ENCODE data around the gene PHC2.

Gene PHC2

DNA sequence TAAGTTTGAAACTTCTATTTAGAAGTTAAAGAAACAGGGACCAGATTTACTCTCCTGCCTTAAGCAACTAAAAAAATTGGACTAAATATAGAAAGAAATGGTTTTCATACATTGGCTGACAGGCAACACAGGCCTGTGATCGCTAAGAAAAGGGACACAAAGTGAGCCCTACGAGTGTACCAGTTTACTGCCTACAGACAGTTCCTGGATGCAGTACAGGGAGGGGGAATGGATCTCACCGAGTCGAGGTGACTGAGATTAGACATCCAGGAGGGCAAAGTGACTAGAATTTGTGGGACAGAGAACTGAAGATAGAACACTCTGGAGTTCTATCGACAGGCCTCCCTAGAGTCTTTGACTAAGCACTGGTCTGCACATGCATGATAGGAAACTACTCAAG, 16.0 kb downstream of the PHC2 start:
- no peak for DNase-seq

DNA sequence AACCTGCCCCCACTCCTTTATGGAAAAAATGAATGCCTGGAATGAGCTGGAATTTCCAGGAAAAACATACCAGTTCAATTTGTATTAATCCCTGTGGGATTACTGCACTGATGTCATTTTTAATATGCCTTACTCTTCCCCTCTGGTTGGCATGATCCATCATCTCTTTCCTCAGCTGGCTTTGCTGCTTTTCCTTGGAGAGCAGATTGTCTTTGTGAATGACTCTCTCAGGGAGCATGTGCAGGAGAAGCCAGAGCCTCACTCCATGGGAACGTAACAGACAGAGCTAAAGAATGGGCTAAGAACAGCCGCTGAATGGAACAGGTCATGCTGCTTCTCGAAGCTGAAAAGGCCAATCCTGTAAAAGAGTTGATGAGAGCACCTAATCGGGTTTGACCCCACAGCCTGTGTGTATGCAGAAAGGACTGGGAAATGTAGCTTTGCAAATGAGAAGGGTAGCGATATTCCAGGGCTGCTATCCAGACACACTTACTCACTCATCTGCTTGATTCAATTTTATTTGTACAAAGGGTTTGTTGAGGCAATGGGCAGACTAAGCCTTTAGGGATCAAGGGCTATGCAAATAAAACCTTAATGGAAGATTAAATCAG, 20.7 kb downstream of the PHC2 start:
- no peak for DNase-seq

DNA sequence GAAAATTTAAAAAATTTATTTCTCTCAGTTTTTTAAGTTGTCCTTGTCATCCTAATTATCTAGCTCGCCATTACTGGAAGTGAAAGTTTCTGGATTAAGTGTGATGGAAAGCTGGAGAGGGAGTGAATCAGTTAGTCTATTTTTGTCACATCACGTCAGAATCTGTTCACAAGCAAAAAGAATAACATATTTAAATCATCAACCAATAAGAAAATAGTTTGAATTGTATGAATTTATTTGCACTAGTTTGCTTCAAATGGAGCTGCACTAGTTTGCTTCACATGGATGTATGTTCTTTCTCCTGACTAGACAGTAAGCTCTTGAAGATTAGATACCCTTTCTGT, 22.8 kb downstream of the PHC2 start:
- DNase-seq: no peak

DNA sequence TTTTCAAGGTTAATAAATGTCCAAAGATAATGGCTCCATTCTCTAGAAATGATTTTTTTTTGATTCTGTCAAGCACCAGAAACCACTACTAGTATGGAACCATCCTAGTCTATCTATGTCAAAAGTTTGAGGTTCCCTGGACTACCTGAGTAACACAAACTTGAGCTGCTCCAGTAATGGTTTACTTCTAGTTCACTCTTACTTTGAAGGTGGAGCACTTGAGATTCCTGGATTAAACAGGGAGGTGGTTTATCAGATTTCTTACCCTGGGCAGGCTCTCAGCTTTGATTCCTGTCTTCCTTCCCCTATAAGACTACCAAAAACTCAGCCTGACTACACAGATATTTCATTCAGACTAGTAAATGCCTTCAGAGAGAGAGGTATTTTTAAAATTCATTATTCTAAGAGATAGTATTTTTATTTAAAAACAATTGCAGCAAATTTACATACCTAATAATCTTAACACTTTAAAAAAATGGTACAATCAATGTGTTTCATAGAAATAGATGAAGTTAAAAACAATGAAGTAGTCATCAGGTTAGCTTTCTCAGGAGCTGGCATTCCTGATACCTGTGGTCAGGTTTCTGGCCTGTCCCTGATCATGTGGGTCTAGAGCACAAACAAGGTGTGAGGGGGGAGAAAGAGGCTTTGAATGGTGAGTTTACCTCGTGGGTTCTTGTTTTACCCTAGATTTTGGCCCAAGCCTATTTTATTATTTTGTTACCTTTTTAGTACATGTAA, 23.4 kb downstream of the PHC2 start:
- DNase-seq: no peak

DNA sequence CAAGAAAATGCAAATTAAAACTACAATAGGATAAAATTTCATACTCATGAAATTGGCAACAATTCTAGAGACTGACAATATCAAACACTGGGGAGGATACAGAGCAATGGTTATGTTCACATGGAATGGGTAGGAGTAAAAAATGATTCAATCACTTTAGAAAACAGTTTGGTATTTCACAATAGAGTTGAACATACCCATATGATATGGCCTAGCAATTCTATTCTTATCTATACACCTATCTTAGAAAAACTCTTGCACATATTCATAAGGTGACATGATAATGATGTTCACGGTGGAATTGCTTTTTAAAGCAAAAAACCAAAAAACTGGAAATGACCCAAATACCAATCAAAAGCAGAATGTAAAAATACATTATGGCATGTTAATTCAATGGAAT, 28.7 kb downstream of the PHC2 start:
- DNase-seq: no peak

DNA sequence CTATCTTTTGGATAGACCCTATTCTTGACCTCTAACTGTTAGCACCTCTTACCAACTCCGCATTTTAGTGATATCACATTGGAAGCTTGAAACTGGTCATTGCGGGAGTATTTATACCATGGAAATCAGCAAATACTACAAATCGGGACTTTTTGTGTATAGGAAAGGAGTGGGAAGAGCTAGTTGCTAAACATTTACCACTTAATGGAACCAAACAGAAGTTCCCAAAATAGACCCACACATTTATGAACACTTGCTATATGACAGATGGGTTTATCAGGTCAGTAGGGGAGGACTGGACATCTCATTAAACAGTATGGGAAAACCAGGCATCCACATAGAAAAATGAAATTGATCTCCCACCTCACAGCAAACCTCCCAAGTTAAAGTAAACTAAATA, 29.4 kb downstream of the PHC2 start:
- DNase-seq: no peak

DNA sequence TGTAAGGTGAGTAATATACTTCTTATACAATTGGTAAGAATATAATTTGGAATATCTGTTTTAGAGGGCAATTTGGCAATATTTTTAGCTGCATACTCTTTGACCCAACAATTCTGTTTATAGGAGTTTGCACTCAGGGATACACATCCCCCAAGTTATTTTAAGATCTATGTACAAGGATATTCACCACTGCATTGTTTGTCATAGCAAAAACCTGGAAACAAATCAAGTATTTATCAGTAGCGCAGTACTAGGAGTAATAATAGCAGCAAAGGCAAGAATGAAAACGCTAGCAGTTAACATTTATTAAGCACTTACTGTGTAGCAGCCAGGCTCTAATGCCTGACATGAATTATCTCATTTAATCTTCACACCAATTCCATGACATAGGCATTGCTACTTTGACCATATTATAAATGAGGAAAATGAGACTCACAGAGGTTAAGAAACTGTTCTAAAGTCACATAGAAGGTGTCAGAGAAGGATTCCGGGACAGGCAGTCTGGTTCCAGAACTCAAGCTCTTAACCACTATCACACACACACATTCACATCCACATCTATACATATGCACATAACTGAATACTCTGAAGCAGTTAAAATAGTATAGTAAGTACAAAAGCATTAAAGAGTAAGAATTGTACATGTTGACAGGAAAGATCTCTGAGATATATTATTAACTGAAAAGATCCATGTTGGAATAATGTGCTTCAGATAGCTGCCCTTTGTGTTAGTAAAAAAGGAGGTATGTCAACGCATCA, 30.6 kb downstream of the PHC2 start:
- no peak for DNase-seq

DNA sequence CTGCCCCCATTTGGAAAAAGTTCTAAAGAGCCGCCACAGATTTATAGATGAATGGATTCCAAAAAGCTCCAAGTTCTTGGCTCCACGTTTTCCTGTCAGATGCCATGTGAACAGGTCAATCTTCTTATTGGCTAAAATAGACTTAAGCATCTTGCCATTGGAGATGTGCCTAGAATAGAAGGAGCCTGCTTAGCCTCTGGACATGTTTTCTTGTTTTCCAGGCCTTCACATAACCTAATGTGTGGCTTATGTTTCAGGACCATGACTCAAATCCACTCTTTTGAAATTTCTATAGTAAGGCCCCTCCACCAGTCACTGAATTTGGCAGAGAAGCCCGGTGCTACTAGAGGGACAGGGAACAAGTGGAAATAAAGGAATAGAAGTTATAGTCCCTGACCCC, 31.5 kb downstream of the PHC2 start:
- no peak for DNase-seq

DNA sequence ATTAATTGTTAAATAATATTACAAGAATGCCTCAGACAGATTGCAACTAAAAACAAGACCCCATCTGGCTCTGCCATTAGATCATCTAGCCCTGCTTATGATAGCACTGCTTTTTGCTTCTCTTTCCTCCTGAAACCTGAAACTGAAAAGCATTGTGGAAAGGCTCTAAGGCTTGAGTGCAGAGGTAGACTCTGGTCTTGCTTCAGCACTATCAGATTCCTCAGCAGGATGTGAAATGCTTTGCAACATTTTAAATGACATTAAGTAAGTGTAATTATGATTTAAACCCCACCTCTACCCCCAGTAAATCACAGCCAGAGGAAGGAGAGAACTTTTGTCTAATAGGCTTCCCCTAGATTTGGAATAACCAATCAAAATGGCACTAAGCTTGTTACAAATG, 32.9 kb downstream of the PHC2 start:
- no peak for DNase-seq

DNA sequence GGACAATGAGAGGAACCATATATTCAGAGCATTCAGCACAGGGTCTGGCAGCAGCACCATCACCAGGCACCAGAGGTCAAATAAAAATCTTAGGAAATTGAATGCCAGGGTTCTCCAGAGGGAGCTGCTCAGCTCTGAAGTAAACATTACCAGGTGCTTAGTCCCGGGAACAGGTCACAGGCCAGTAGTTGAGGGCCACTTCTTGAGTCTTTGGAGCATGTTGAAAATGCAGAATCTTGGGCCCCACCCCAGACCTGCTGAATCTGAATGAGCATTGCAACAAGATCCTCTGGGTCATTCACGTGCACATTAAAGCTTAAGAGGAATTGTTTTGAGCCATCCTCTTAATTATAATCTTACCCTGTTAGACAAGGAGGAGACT, 33.8 kb downstream of the PHC2 start:
- no peak for DNase-seq

DNA sequence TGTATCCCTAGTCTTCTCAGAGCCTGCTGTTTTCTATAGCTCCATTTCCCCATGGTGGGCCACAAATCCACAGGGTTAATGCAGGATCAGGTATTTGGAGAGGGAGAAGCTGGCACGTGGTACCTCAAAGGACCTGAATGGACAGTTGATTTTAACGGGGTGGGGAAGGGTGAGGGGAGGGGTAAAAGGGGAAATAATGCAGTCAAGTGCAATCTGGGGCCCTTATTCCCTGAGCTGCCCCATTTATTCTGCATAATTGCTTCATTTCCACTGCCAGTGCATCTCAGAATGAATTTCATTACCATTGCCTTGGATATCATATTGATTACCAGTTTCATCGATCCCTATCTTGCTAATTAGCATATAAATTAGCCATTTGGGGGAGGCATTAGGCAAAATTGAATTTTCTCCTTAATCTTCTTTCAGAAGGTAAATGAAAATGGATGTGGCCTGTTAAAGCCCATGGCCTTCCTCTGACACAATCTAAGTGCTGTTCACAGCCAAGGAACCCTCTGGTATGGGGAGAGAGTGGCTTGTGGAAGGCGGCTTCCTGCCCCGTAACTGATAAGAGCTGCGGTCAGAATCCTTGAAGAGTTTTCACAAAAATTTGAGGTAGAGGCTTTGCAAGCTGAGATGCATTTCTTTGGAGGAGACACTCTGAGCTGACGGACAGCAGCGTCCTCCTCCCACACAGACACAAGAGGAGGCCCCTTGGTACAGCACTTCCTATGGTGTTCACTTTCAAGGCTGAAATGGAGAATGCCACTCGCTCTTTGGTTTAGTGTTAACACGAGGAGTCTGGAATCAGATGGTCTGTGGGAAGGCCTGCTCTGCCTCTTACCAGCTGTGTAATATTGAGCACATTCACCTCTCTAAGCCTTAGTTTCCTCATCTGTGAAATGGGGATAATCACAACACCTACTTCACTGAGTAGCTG, 34.4 kb downstream of the PHC2 start:
- DNase-seq: no peak

DNA sequence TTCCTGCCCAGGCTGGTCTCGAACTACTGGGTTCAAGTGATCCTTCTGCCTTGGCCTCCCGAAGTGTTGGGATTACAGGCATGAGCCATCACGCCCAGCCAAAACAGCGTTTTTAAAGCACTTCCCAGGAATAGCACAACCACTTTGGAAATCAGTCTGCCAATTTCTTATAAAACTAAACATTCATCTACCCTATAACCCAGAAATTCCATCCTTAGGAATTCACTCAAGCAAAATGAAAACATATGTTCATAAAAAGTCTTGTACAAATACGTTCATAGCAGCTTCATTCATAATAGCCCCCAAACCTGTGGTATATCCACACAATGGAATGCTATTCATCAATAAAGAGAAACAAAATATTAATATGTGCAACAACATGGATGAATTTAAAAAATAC, 36.1 kb downstream of the PHC2 start:
- DNase-seq: no peak

DNA sequence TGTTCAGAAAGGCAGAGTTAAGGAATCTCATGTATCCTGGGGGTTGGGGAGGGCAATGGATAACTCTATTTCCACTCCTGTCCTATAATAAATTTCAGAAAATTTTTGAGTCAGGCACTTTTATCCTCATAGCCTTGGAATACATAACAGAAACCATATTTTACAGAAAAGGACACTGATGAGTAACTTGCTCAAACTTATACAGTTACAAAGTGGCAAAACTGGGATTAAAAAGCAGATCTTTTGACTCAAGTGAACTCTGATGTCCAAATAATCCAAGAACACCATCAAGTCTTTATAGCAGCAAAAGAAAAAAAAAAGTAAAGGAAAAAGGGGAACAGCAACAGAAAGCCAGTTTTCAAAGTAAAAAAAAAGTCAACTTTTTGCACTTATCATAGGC, 36.9 kb downstream of the PHC2 start:
- no peak for DNase-seq

DNA sequence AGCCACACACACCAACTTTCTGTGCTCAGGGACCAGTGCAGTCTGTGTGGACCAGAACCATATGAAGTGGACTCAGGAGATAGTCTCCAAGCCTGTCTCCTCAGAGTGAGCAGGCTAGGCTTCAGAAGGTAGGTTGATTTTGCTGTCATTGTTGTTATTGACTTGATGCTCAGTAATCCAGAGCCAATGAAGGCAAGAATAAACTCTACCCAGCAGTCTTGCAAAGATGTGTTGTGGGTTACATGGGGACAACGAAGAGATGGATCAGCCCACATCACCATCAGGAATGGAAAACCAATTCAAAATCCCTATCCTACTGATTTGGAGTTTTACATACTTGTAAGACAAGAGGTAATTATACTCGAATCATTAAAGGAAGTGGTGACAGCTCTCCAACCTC, 37.4 kb downstream of the PHC2 start:
- no peak for DNase-seq

DNA sequence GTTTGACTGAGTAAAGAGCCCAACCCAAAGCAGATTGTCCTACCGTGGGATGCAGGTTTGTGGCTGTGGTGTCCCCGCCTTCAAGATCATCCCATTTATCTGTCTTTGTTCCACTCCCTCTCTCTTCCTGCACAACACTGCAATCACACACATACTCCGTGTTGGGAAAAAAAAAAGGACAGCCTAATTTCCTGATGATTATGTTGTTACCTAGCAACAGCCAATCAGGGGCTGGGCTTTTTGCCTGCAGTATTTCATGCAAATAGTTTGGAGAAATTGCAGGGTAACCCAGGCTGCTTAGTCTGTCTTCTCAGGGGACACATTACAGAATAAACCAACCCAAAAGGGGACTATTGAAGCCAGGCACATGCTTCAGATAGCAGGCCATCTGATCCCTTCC, 38.3 kb downstream of the PHC2 start:
- no peak for DNase-seq

DNA sequence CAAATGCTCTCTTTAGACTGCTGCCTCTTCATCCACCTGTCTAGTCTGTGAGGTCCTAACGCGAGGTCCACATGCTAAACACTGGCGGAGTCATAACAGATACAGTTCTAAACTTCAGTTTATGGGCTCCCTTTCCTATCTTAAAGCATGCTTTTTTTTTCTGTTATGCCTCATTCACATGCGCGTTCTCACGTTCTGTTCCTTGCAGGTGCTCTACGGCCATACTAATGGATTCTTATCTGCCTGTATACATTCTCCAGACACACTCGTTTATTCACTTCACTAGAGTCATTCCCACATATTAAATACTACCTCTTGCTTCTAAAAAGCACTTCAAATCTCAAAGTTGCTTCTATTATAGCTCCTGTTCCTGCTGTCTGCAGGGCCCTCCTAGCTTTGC, 38.7 kb downstream of the PHC2 start:
- no peak for DNase-seq

DNA sequence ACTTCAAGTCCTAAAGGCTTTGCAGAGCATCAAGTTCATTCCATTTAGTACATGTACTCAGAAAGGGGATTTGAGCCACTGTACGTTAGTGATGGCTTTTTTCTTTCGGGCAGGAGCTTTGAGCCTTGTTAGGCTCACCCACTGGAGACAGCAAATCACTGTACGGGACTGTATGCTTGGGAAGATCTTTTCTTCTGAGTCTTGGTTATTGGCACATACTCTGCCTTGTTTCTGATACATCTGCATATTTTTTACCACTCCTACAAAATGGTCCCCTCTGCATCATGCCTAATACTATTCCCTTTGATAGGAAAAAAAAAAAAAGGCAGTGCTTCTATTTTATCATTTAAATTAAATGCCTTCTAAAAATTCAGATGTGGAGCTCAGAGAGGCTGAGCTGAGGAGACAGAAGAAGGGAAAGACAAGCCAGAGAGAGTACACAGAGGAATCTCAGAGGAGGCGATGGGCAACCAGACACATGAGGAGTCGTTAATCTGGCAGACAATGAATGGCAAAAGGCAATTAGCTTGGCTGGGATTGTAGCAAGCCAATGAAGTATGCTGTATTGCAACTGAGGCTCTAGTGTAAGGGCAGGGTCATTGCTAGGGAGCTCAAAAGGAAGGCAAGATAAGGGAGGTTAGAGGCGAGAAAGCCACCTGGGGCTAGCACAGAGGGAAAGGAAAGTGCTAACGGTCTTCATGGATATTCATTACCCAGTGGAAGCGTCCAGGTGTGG, 39.4 kb downstream of the PHC2 start:
- no peak for DNase-seq

DNA sequence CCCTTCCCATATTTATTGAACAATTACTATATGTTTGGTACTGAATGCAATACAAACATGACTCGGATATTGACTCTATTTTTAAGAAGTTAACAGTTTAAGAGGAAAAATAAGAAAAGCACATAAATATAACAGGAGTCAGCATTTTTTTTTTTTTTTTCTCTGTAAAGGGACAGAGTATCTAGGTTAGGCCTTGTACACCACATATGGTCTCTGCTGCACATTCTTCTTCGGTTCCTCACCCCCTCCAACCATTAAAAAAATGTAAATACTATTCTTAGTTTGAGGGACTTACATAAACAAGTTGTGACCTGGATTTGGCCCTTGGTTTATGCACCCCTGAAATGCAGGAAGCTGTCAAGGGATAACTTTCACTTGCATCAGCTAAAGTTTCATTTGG, 40.4 kb downstream of the PHC2 start:
- DNase-seq: no peak

DNA sequence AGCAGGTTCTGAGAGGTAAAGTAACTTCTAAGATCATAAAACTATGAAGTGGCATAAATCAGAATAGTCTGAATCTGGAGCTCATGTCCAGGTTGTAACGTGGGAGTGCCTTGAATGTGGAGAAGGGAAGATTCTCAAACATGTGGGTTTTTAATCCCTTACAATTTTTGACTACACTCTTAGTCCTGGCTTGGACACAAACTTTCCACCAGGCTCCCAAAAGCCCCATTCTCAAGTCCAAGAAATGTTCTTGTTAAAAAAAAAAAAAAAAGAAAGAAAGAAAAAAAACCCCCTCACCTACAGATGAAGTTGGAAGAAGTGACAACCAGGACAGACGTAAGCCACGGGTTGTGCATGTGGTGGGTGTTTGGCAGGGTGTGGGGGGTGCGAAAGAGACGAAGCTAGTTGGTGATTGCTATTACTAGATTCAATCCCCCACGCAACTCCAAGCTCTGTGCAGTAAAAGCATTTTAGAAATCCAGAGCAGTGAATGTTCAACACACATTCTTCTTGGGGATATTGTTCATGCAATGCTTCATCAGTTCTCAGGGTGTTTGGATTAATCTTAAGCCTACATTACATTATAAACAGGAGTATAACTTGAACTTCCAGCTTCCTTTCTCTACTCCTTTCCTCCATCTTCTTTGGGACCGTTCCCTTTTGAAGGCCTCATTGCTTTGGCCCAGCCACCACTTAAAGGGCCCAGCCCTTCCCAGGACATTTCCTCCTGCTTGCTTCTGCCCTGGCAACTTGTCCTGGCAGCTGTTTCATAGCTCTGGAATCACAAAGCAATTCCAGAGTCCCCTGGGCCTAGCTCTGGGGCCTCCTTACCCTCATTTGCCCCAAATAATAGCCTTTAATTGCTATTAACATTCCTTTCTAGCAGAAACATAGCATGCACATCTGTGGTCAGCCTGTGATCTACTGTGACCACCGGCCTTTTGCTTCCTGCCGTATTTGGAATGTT, 41.8 kb downstream of the PHC2 start:
- DNase-seq: no peak

DNA sequence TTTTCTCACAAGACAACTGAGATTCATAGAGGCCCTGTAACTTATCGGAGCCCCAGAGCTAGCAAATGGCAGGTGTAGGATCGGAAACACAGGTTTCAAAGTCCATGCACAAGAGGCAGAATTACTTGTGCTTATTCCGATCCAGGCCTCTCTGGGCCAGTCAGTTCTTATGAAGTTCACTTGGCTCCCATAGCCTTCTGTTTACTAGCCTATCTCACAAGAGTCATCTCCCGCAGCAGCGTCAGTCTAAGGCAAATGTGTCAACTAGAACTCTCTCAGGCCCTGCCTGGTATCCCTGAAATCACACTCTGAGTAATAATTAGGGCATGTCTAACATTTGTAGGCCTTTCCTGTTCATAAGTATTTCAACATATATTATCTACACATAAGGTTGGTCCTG, 43.3 kb downstream of the PHC2 start:
- DNase-seq: no peak

DNA sequence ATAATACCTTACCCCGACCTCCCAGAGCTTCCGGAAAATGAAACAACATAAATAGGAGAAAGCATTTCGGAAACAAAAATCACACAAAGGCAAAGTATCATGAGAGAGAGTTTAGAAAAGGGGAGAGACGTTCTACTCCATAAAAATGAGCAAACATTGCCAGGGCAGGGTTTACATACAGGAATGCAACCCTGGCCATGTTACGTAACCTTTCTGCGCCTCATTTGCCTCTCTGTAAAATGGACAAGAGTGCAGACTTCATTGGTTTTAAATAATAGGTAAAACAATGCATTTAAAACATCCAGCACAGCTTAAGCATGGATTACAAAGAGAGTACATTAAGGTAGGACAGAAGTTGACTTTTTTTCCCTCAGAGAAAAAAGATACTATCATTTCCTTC, 45.6 kb downstream of the PHC2 start:
- no peak for DNase-seq
